GM12878 (cell line): ENCODE measurements around the gene FAM9C.

ENCODE experiments used
- BCL11A ChIP-seq: IDR thresholded peaks from 2 replicates; pipeline ENCODE4 v1.6.1; 2011; ENCODE audit warnings: low read depth, low read length
- E2F4 ChIP-seq: IDR thresholded peaks from 2 replicates; pipeline ENCODE4 v1.6.1; 2012; ENCODE audit warnings: low read depth, low read length, improper control_type of control experiment
- HDGF ChIP-seq: fragments of 450-650 bp; IDR thresholded peaks from 2 replicates; pipeline ENCODE4 v1.6.1; 2016; ENCODE audit warnings: antibody characterized with exemption
- RCOR1 ChIP-seq: conservative IDR thresholded peaks from 2 replicates; pipeline ENCODE4 v1.6.1; 2012; ENCODE audit warnings: low read depth, low read length, improper control_type of control experiment
- YY1 ChIP-seq: IDR thresholded peaks from 2 replicates; pipeline ENCODE4 v1.6.1; 2011; ENCODE audit warnings: low read depth, mild to moderate bottlenecking, low read length
- TF ChIP-seq, protein P1 (sequence below): fragments of 450-650 bp; formaldehyde crosslinking; IDR thresholded peaks from 2 replicates; pipeline ENCODE4 v1.4.0; 2022; ENCODE audit warnings: mild to moderate bottlenecking, moderate library complexity
- TF ChIP-seq, protein P2 (sequence below): fragments of 450-650 bp; formaldehyde crosslinking; IDR thresholded peaks from 2 replicates; pipeline ENCODE4 v1.5.0; 2022; ENCODE audit warnings: mild to moderate bottlenecking, missing genetic modification characterization
- TF ChIP-seq, protein P3 (sequence below), 3 experiments: IDR thresholded peaks in 2 of 3; conservative IDR thresholded peaks in 1 of 3; 2 replicates each; pipeline ENCODE4 v1.5.1; 2011; ENCODE audit warnings: low read depth in 3 of 3, low read length in 3 of 3, mild to moderate bottlenecking in 3 of 3, control low read depth in 2 of 3, moderate library complexity in 2 of 3, inconsistent platforms in 1 of 3, mixed read lengths in 1 of 3; ENCODE audit not compliant: control insufficient read depth in 2 of 3, insufficient read depth in 1 of 3; ENCODE audit errors: extremely low read depth in 1 of 3

DNA sequence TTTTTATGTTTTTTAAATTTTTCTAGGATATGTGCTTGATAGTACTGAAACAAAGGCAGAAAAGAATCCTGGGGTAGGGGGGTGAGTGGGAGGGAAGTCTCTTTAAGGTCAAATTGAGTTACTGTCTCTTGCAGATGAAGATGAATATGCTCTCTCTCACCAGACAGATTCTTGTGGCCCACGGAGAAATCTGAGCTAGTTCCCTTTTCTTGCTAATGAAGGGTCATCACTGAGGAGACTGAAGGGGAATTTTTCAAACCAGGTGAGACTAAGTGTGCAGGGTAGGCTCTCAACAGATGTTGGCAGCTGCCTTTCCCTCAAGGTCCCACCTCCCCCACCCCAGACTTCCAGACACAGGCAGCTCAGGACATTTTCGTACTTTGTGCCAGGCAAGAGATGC lies 21.5 kb downstream of the FAM9C start:
- no peak for TF ChIP-seq HDGF
- TF ChIP-seq, protein P1, sequence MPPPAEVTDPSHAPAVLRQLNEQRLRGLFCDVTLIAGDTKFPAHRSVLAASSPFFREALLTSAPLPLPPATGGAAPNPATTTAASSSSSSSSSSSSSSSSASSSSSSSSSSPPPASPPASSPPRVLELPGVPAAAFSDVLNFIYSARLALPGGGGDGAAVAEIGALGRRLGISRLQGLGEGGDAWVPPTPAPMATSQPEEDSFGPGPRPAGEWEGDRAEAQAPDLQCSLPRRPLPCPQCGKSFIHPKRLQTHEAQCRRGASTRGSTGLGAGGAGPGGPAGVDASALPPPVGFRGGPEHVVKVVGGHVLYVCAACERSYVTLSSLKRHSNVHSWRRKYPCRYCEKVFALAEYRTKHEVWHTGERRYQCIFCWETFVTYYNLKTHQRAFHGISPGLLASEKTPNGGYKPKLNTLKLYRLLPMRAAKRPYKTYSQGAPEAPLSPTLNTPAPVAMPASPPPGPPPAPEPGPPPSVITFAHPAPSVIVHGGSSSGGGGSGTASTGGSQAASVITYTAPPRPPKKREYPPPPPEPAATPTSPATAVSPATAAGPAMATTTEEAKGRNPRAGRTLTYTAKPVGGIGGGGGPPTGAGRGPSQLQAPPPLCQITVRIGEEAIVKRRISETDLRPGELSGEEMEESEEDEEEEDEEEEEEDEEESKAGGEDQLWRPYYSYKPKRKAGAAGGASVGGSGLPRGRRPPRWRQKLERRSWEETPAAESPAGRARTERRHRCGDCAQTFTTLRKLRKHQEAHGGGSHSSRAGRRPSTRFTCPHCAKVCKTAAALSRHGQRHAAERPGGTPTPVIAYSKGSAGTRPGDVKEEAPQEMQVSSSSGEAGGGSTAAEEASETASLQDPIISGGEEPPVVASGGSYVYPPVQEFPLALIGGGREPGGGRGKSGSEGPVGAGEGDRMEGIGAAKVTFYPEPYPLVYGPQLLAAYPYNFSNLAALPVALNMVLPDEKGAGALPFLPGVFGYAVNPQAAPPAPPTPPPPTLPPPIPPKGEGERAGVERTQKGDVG (CRISPR knock-in tag) = no peak
- TF ChIP-seq, protein P2, sequence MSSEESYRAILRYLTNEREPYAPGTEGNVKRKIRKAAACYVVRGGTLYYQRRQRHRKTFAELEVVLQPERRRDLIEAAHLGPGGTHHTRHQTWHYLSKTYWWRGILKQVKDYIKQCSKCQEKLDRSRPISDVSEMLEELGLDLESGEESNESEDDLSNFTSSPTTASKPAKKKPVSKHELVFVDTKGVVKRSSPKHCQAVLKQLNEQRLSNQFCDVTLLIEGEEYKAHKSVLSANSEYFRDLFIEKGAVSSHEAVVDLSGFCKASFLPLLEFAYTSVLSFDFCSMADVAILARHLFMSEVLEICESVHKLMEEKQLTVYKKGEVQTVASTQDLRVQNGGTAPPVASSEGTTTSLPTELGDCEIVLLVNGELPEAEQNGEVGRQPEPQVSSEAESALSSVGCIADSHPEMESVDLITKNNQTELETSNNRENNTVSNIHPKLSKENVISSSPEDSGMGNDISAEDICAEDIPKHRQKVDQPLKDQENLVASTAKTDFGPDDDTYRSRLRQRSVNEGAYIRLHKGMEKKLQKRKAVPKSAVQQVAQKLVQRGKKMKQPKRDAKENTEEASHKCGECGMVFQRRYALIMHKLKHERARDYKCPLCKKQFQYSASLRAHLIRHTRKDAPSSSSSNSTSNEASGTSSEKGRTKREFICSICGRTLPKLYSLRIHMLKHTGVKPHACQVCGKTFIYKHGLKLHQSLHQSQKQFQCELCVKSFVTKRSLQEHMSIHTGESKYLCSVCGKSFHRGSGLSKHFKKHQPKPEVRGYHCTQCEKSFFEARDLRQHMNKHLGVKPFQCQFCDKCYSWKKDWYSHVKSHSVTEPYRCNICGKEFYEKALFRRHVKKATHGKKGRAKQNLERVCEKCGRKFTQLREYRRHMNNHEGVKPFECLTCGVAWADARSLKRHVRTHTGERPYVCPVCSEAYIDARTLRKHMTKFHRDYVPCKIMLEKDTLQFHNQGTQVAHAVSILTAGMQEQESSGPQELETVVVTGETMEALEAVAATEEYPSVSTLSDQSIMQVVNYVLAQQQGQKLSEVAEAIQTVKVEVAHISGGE (CRISPR knock-in tag) = no peak
- TF ChIP-seq RCOR1 = 0 out of 2 replicates have a peak, but pooled peaks have one; percentile 64
- TF ChIP-seq, protein P3, sequence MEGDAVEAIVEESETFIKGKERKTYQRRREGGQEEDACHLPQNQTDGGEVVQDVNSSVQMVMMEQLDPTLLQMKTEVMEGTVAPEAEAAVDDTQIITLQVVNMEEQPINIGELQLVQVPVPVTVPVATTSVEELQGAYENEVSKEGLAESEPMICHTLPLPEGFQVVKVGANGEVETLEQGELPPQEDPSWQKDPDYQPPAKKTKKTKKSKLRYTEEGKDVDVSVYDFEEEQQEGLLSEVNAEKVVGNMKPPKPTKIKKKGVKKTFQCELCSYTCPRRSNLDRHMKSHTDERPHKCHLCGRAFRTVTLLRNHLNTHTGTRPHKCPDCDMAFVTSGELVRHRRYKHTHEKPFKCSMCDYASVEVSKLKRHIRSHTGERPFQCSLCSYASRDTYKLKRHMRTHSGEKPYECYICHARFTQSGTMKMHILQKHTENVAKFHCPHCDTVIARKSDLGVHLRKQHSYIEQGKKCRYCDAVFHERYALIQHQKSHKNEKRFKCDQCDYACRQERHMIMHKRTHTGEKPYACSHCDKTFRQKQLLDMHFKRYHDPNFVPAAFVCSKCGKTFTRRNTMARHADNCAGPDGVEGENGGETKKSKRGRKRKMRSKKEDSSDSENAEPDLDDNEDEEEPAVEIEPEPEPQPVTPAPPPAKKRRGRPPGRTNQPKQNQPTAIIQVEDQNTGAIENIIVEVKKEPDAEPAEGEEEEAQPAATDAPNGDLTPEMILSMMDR (IDR thresholded peaks at IDR 0.05 in 2 of 3, conservative IDR thresholded peaks at IDR 0.05 in 1 of 3; ENCODE audit: control insufficient read depth in 2 of 3, extremely low read depth in 1 of 3, insufficient read depth in 1 of 3, low read depth in 3 of 3, low read length in 3 of 3) = no peak
- TF ChIP-seq BCL11A = peak; percentile 87
- no peak for TF ChIP-seq E2F4
- no peak for TF ChIP-seq YY1
